SIG-M5 (cell line): ENCODE data around the gene TCERG1.
"Not testable (repeated sequence)": the region's sequence is repeated elsewhere in the genome, so short reads cannot be mapped to it uniquely, and the experiment has no call there.

Experiments used
- DNase-seq: peaks from one replicate; lab custom pipeline; 2025; lab: John Stamatoyannopoulos, UW

TCERG1 gene

DNA sequence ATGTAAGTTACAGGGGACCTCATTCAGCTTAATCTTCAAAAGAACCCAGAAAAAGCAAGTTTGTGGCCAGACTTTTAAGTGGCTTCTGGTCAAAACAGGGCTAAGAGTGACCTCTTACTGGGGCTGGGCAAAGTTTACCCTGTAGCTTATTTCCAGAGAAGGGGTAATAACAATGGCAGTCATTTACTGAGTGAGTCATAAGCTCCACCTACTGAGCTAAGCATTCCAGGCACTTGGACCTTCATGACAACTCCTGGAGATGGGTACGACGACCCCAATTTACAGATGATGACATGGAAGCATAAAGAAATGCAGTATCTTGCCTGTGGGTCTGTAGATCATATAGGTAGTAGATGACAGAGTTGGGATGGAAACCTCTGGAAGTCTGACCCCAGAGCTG lies 73.6 kb downstream of the TCERG1 start:
- DNase-seq = no peak

DNA sequence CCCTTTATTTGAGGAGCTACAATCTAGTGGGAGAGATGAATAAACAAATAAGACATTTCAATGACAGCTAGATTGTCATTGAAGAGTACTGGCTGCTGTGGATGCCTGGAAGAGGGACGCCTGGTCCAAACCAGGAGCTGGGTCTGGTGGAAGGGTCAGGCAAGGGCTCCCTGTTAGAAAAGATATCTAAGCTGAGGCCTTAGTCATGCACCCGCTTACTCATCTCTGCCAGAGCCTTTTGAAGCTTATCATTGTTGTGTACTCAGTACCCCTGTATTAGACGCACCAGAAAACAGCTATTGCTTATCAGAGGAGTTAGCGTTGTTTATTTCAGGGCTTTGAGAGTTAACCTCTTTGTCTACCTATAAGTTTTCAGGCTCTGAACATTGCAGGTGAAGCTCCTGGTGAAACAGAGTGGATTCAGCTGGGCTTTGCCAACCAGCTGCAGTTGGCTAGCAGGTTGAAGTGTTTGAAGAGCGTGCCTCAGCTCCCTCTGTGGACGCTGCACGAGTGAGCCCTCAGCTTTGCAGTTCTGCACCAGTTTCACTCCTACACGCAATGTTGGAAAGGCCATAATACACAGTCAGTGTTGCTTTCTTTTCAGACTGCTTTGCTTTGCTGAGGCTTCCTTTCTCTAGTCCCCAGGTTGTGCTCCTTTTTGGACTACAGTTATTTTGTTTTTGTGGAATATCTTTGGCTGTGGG lies 74.4 kb downstream of the TCERG1 start:
- DNase-seq = no peak

DNA sequence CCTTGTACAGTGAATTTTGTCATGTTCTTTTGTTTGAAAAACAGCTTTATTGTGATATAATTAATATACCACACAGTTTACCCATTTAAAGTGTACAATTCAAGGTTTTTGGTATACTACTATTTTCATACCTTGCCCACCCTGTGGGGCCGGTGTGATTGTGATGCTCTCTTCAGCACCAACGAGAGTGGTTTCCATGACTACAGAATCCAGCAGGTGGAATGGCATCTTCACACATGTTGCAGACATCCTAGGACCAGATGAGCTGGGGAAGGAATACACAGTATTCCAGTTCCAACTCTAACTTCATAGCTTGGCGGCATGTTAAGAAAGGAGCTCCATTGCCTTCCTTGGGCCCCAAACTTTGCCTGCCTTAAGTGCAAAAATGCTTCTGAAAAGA lies 76.6 kb downstream of the TCERG1 start:
- no peak for DNase-seq

DNA sequence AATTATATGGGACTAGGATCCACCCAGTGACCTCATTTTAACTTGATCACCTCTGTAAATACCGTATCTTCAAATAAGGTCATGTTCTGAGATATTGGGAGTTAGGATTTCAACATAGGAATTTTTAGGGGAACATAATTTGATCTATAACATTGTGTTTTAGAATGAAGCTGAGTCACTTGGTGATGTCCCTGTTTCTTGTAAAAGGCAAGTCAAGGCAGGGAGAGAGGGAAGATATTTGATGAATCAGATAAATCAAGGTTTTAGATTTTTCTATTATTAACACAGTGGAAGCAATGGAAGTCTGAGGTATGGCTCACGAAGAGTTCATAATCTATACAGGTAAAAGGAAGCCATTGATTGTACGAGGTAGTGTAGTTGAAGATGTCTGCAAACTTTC lies 80.7 kb downstream of the TCERG1 start:
- DNase-seq = no peak

- no peak for DNase-seq
Measured at GRCh38 chr5:146528236-146528635, 81.1 kb downstream of the TCERG1 start.

GRCh38 chr5:146529984-146530383 lies 82.9 kb downstream of the TCERG1 start:
- no peak for DNase-seq

GRCh38 chr5:146533260-146533857 lies 86.2 kb downstream of the TCERG1 start:
- DNase-seq = no peak

DNA sequence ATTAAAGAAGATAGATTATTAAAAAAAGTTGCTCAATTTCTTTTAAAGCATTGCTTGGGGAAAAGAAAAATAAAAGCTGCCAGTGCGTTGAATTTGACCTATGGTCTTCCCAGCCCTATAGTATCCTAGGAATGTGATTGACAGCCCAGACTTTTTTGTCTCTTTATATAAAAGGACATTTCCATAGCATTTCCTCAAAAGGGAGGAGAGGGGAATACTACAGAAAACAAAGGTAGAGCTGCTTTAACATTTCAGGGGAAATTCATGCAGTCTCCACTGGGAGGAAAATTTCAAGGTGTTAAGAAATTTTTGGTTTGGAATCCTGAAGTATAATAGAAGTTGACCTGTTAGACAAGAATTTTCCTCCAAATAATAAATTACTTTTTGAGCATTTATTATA lies 86.7 kb downstream of the TCERG1 start:
- no peak for DNase-seq

DNA sequence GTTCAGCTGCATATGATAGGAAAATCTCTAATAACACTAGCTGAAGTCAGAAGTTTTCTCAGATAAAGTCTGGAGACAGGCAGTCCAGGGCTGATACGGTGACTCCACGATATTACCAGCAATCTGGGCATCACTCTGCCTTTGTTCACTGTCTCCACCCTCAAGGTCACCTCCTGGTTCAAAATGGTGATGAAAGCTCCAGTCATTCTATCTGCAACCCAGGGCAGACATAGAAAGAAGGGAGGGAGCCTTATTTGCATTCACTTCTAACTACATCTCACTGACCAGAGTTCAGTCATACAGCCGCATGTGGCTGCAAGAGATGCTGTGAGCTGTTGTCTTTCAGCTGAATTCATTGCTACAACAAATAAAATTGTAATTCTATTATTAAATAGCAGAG lies 91.3 kb downstream of the TCERG1 start:
- no peak for DNase-seq

GRCh38 chr5:146539973-146540372 lies 92.8 kb downstream of the TCERG1 start:
- no peak for DNase-seq

DNA sequence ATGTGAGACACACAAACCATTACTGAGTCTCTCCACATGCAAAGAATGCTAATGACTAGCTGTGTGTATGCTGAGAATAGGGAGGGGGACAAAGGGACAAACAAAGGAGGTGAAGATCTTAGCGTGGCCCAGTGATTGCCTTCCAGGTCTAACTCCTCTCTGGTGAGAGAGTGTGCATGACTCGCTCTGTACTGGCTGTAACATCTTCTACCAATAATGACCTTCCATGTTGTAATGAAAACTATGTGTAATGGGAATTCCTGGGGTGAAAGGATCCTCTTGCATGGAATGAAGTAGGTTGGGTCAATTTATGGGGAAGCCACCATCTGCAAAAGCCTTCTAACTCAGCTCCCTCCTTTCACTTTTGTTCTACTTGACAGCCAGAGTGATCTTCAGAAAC lies 93.3 kb downstream of the TCERG1 start:
- no peak for DNase-seq

GRCh38 chr5:146541958-146542849 lies 95.1 kb downstream of the TCERG1 start:
- DNase-seq = no peak

GRCh38 chr5:146544232-146544631 lies 97.1 kb downstream of the TCERG1 start:
- DNase-seq = no peak

DNA sequence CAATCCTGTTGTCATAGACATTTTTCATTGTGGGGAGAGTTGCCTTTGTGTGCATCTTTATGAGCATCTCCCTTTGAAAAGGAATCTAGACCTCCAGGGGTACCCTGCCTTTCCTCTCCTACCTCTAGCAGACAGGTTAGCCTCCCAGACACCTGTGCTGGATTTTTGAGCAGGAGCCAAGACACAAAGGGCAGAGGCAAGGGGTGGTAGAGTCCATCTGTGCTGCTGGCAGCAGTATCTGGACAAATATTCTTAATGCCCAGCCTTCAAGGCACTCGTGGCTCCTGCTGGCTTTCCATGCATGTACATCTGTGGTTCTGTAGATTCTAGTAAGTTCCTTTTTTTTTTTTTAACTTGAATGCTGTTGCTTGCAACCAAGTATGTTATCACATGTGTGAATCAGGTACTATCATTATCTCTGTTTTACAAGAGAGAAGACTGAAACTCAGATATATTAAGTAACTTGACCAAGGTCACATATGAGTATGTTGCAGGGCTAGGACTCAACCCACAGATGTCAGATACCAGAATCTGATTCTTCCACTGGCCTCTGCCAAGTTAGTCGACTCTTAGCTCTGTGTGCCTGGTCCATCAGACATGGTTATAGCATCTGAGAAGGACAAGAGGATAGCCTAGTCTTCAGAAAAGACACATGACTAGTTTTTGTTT lies 101.8 kb downstream of the TCERG1 start:
- no peak for DNase-seq

GRCh38 chr5:146549615-146550014 lies 102.5 kb downstream of the TCERG1 start:
- DNase-seq = no peak

DNA sequence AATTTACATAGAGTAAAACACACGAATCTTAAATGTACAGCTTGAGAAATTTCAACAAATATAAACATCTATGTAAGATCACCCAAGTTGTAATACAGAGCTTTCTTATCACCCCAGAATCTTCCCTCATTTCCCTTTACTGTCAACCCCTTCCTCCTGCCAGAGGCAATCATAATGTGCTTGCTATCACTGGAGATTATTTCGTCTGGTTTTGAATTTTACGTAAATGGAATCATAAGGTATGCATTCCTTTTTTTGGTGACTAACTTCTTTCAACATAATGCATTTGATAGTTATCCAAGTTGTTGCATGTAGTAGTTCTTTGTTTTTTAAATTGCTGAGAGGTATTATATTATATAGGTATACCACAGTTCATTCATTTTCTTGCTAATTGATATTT lies 106.3 kb downstream of the TCERG1 start:
- DNase-seq = no peak

- DNase-seq = not testable (repeated sequence)
Measured at GRCh38 chr5:146556884-146557283, 109.8 kb downstream of the TCERG1 start.

DNA sequence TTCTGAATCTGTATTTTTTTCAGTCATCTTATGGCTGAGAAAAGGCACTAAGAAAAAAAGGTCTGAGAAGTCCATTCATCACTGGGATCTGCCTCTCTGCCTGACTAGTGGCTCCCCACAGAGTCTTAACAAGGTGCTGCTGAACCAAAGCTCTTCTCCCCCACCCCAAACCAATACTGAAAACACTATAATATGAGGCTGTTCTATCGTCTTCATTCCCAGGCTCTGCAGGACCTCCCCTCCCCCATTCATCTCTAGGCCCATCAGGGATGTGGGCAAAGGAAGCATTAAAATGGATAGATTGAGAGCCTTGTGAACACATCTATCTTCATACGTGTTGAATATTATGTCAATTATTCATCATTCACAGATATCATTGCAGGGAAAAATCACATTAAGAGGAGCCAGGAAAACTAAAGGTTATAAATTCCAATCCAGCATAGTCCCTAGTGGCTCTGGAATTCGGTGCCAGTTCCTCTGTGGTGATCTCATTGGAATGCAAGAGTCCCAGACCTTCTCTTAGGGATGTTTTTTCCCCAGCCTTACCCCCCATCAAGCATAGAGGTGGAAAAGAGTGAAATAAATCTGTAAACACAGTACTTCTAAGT lies 113.2 kb downstream of the TCERG1 start:
- no peak for DNase-seq
